ENCODE data around the gene ZBTB26.
"Not testable (repeated sequence)": the region's sequence is repeated elsewhere in the genome, so short reads cannot be mapped to it uniquely, and the experiment has no call there.

Gene ZBTB26

DNA sequence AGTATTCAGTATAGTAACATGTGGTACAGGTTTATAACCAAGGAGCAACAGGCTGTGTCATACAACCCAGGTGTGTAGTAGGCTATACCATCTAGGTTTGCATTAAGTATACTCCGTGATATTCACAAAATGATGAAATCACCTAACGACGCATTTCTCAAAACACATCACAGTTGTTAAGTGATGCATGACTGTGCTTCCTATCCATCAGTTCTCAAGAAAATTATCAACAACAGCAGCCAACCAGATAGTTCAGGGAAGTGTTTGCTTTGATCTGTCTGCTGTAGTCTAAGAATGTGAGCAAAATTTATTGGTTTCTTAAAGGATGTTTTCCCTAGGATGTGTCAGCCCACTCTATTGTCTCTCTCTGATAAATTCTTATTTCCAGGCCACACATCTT is 7.4 kb downstream of the ZBTB26 start:
- DNase-seq (ENCODE audit: low read depth), result no peak

DNA sequence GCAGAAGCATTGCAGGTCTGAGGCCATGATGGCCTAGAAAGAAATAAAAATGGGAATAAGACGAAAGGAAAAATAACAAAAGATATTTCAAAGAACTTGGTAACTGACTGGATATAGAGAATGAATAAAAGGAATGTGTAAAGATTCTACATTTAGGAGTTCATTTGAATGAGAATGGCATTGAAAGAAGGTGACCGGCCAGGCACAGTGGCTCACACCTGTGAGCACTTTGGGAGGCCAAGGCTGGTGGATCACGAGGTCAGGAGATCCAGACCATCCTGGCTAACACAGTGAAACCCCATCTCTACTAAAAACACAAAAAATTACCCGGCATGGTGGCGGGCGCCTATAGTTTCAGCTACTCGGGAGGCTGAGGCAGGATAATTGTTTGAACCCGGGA is 8.6 kb downstream of the ZBTB26 start:
- no peak for DNase-seq (ENCODE audit: low read depth)

DNA sequence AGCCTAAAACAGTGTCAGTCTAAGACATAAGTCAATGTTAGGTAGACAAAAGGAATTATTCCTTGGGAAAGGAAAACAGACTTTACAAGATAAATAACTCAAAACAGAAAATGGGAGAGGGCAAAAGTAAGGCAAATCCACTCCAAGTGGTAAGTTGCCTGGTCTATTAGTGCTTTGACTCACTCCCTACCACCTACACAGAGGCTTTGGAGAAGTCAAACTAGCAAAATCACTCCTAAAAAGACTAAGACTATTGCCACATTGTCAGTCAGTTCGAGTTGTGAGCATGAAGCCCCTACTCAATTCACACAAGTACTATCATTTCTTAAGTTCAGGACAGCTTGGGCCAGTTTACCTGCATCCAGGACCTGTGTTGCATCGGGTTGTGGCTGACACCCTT is 13.0 kb downstream of the ZBTB26 start:
- no peak for DNase-seq (ENCODE audit: low read depth)

DNA sequence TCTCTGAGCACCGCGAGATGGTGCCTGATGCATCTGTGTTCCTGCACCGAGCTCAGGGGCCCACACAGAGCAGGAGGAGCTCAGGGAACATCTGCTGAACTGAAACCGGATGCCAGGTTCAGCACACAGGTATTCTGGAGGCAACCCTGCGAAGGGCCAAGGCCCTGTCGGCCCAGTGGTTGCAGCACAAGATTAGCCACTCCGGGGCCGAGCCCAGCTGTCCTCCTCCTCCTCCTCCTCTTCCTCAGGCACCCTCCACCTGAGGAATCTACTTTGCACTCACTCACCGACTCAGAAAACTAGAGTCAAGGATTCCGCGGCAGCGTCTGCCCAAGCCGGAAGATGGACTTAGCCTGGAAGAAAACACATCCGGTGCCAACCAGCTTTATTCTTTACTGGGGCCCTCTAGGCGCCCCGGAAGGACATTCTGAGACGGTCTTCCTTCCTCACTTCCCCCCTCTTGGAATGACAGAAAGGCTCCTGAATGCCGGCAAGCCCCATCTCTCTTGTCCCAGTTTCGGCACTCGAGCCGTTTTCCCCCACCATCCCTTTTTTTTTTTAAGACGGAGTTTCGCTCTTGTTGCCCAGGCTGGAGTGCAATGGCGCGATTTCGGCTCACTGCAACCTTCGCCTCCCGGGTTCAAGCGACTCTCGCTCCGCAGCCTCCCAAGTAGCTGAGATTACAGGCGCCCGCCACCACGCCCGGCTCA is 18.2 kb downstream of the ZBTB26 start, which contains the start of gene ZBTB6:
Gene ZBTB6, minus strand, starts transcription at position 360 of the 710 bp plus-strand sequence. CDS start 1,251 bp downstream, outside the sequence.
- DNase-seq (ENCODE audit: low read depth), result peak; percentile 60

DNA sequence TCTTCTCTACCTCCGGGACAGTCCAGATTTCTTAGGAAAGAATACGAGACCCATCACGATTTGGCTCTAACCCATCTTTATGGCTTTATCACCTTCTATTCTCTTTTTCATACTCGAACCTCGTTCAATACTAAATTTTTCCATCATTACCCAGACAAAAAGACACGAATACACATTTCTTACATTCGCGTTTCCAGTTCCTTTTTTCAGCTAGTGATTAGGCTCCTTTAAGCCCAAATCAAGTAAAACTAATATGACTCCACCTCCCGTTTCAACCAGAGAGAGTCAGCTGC is 18.7 kb downstream of the ZBTB26 start:
- DNase-seq (ENCODE audit: low read depth), result no peak

DNA sequence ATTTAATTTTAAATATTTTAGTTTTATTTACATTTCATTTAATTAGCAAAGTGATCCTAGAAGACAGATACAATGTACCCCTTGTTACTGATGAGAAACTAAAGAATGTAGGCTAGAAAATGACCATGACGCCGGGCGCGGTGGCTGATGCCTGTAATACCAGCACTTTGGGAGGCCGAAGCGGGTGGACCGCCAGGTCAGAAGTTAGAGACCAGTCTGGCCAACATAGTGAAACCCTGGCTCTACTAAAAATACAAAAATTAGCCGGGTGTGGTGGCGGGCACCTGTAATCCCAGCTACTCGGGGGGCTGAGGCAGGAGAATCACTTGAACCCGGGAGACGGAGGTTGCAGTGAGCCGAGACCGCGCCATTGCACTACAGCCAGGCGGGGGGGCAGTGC is 25.2 kb downstream of the ZBTB26 start:
- not testable (repeated sequence) for DNase-seq (ENCODE audit: low read depth)

DNA sequence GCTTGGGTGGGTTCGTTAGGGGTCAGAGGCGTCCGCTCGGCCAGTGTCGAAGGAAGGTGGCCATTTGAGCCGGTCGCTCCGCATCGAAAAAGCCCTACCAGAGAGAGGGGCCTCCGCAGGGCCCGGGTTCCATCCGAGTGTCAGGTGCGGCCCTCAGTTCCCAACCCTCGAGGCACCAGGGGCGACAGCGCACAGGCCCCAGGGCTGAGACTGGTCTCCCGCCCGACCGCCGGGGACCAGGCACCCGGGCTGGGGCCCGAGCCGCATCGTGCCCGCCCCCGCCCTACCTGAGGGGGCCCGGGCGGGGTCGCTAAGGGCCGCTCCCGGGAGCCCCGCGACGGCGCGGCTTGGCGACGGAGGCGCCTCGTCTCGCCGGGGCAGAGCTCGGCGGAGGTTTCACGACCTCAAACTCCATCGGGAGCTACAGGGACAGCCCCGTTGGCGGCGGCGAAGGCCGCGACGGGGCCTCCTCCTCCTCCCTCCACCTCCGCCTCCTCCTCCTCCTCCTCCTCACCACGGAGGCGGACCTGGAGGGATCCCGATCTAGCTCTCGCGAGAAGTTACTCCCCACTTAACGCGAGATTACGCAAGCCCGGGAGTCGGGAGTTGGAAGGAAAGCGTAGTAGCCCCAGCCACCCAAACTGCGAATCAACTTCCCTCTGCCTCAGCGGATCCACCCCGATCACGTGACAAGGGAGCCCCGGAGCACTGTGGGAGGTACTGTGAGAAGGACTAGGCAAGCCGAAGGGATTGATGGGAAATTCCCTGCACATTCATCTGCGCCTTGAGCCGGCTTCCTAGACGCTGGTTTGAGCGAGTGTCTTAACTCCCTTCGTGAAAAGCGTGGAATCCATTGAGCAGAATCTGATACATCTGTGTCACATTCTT is 26.2 kb downstream of the ZBTB26 start, which contains the start of gene RC3H2:
Gene RC3H2, minus strand, starts transcription at position 537 of the 888 bp plus-strand sequence. CDS start 7,850 bp downstream, outside the sequence.
- peak; percentile 94 for DNase-seq (ENCODE audit: low read depth)

DNA sequence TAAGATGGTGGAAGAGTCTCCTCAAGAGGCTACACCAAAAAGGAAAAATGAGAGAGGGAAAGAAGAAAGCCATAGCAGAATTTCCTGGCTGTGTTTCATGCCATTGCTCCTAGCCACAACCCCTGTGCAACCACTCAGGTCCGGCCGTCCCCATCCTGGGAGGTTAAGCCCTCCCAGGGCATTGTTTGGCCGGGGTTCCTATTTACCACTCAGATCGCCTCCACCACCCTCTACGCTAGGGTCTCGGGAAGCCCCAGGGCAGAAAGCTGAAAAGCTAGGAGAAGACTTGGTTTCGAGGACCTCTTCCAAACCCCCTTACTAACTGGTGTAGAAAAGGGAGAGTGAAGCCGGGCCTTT is 26.9 kb downstream of the ZBTB26 start:
- DNase-seq (ENCODE audit: low read depth), result peak; percentile 7

DNA sequence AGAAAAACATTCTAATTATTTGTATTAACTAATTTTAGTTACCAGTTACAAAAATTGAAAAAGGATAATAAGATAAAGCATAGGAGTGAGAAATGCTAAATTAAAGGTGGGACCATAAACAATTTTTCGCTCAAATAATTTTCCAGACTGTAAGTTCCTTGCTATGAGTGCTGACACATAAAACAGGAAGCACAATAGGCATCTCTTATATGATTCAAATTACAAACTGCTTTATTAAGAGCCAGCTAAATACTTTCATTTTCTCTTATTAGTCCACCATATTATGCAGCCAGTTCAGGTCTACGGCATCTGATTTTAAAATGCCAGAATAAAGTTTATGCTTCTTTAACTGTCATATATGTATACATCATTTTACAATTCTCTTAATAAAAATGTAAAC is 30.5 kb downstream of the ZBTB26 start:
- no peak for DNase-seq (ENCODE audit: low read depth)

DNA sequence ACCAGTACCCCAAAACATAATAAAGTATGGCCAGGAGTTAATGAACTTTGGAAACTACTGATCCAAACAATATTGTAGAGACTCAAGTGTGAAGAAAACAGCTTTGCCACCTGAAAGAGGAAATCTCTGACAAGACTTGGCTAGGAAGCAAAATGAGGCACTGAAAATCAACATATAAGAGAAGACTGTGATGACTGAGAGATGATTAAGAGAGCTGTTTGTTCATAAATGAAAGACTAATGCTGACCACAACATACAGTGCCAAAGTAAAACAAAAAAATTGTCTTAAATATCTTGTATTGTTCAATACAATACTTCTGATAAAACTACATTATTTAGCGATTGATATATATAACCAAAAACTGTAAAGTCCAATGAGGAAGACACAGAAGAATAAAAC is 33.3 kb downstream of the ZBTB26 start:
- DNase-seq (ENCODE audit: low read depth), result no peak

DNA sequence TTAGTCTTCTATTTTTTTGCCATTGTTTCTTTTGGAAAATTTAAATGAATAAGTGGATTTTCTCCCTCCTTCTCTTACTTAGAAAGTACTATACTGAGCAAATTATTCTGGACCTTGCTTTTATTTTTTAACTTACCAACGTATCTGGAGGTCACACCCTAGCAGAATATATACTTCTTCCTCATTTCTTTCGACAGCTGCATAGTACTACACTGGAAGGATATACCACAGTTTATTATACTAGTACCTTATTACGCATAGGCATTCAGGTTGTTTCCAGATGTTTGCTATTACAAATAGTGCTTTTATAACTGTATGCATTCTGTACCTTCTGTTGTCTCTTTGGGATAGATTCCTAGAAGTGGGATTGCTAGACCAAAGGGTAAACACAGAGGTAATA is 42.8 kb downstream of the ZBTB26 start:
- no peak for DNase-seq (ENCODE audit: low read depth)

DNA sequence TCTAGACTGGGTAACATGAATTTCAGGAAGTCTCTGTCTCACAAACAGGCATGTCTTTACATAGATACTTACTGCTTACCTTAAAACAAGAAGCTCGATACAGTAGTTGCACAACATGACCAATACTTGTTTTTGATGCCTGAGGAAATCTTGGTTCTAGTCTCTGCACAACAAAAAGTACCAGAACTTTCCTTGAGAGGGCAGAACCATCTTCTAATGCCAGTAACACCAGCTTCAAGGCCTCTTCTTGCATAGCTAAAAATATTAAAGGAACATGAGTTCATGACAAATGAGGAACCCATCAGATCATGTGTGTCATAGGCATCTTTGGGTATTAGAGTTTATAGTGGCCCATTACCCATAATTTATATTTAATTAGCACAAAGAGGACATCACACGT is 48.2 kb downstream of the ZBTB26 start:
- DNase-seq (ENCODE audit: low read depth), result no peak

DNA sequence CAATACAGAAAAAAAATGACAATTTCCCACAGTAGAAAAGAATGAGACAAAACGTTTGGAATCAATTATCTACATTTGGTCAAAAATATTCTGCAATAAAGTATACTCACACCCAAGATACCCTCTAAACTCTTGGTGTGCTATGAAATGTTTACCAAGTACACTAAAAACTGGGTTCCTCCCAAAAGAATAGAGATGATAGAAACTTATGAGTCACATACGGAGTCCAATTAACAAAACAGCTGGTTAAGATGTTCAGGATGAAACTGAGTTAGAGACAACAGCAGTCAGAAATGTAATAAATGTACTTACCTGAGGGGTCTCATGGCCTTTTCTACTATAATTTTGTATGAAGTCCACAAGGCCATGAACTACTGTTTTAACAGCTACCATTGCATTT is 51.9 kb downstream of the ZBTB26 start:
- no peak for DNase-seq (ENCODE audit: low read depth)

DNA sequence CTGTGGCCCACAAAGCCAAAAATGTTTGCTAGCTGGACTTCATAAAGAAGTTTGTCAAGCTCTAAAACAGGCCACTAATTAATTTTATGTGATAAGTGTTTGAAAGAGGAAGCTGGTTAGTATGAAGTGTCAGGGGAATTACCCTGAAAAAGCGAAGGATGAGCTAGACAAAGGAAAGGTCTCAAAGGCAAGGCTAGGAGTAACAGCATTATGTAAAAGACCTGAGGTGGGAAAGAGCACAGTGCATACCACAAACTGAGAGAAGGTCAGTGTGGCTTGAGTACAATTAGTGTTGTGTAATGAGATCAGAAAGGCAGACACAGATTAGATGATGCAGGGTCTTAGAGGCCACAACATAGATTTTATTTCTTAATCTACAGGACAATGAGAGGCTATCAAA is 55.8 kb downstream of the ZBTB26 start:
- no peak for DNase-seq (ENCODE audit: low read depth)

DNA sequence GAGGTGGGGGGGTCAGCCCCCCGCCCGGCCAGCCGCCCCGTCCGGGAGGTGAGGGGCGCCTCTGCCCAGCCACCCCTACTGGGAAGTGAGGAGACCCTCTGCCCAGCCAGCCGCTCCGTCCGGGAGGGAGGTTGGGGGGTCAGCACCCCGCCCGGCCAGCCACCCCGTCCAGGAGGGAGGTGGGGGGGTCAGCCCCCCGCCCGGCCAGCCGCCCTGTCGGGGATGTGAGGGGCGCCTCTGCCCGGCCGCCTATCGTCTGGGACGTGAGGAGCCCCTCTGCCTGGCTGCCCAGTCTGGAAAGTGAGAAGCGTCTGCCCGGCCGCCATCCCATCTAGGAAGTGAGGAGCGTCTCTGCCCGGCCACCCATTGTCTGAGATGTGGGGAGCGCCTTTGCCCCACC is 64.0 kb downstream of the ZBTB26 start:
- not testable (repeated sequence) for DNase-seq (ENCODE audit: low read depth)

DNA sequence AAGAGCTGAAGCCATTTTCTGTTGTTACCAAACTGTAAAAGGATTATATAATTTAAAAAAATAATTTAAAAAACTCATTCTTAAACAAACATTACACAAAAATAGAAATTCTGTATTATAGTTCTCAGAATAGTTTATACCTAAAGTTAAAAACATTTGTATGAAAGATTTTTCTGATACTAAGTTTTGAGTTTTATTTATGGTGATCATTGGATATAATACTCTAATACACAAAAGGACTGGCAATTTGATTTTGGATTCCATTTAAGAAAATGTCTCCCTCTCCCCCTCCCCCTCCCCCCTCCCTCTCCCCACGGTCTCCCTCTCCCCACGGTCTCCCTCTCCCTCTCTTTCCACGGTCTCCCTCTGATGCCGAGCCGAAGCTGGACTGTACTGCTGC is 65.2 kb downstream of the ZBTB26 start:
- DNase-seq (ENCODE audit: low read depth), result no peak
